DND-41 (cell line): Measurements from ENCODE around the gene DACT3.

Experiments
- ATAC-seq: fragments of 200-7000 bp; cut with Tn5 transposase; 3 replicates; pipeline ENCODE4 v1.9.1; 2021; ENCODE audit warnings: low read depth; ENCODE audit not compliant: insufficient read depth
- DNase-seq: peaks from one replicate; pipeline ENCODE4 v3.0.0-alpha.2; 2020
- H2AFZ ChIP-seq: 2 replicates; pipeline ENCODE4 v1.6.0; 2012; ENCODE audit warnings: low read depth, low read length
- H3K27ac ChIP-seq: 2 replicates; pipeline ENCODE4 v1.5.1; 2012; ENCODE audit warnings: low read length, inconsistent platforms
- H3K27me3 ChIP-seq: fragments of 200-600 bp; sonication (generic); 2 replicates; pipeline ENCODE4 v1.6.0; 2012; ENCODE audit warnings: low read length, mild to moderate bottlenecking, inconsistent platforms; ENCODE audit not compliant: insufficient read depth, poor library complexity
- H3K36me3 ChIP-seq: 2 replicates; pipeline ENCODE4 v1.5.1; 2012; ENCODE audit warnings: low read length, inconsistent platforms; ENCODE audit not compliant: insufficient read depth
- H3K4me1 ChIP-seq: 2 replicates; pipeline ENCODE4 v1.5.1; 2012; ENCODE audit warnings: mild to moderate bottlenecking, low read length; ENCODE audit not compliant: insufficient read depth
- H3K4me2 ChIP-seq: 2 replicates; pipeline ENCODE4 v1.6.0; 2012; ENCODE audit warnings: mild to moderate bottlenecking, moderate library complexity, low read length, inconsistent platforms; ENCODE audit not compliant: insufficient read depth
- H3K4me3 ChIP-seq, 2 experiments: fragments of 200-600 bp in 1 of 2; shearing (Covaris generic) in 1 of 2; 2 replicates each; pipeline ENCODE4 v1.5.1; 2012 to 2016; ENCODE audit warnings: inconsistent platforms in 2 of 2, low read length in 2 of 2, mild to moderate bottlenecking in 2 of 2, low read depth in 1 of 2, moderate library complexity in 1 of 2
- H3K79me2 ChIP-seq: 2 replicates; pipeline ENCODE4 v1.6.0; 2012; ENCODE audit warnings: low read length, inconsistent platforms; ENCODE audit not compliant: insufficient read depth
- H3K9ac ChIP-seq: 2 replicates; pipeline ENCODE4 v1.6.0; 2012; ENCODE audit warnings: low read depth, mild to moderate bottlenecking, inconsistent platforms, low read length, moderate library complexity
- H3K9me3 ChIP-seq: 2 replicates; pipeline ENCODE4 v1.5.1; 2012; ENCODE audit warnings: low read length, moderate library complexity, mild to moderate bottlenecking, inconsistent platforms; ENCODE audit not compliant: insufficient read depth, severe bottlenecking
- H4K20me1 ChIP-seq: 2 replicates; pipeline ENCODE4 v1.6.0; 2012; ENCODE audit warnings: low read length; ENCODE audit not compliant: insufficient read depth
- CTCF ChIP-seq: IDR thresholded peaks from 2 replicates; pipeline ENCODE4 v1.5.1; 2012; ENCODE audit warnings: borderline replicate concordance, low read length, moderate library complexity, mild to moderate bottlenecking; ENCODE audit not compliant: poor library complexity, severe bottlenecking; ENCODE audit errors: extremely low read depth
- EZH2 ChIP-seq: IDR thresholded peaks from 3 replicates; pipeline ENCODE4 v1.6.1; 2012; ENCODE audit warnings: borderline replicate concordance, low read depth, mild to moderate bottlenecking, moderate library complexity, low read length, inconsistent platforms; ENCODE audit not compliant: severe bottlenecking

DACT3 gene

GRCh38 chr19:46599716-46600373, 61.1 kb downstream of the DACT3 start:
- no peak for DNase-seq
- Histone ChIP-seq H3K27ac (peak overlapping the region; percentile 100), H2AFZ (peak overlapping the region; percentile 95), H3K9me3 (peaks cover 6% of the 10 kb centered on the region), H3K79me2 (peaks cover 37% of the 10 kb centered on the region), H3K4me2 (peak overlapping the region; percentile 64), H3K9ac (peak overlapping the region; percentile 93), H3K36me3 (peaks cover 26% of the 10 kb centered on the region), H3K4me3 (peak overlapping the region; percentile 15 to 72; a peak in 3 of 4 replicates), H3K4me1 (peaks cover 30% of the 10 kb centered on the region), H4K20me1 (peaks cover 29% of the 10 kb centered on the region), H3K27me3 (no peaks in the 10 kb centered on the region)
- no peak for ATAC-seq
- no peak for TF ChIP-seq EZH2
- TF ChIP-seq CTCF = no peak

- Histone ChIP-seq H3K9me3 (peaks cover 6% of the 10 kb centered on the region), H3K36me3 (peaks cover 12% of the 10 kb centered on the region), H4K20me1 (peaks cover 16% of the 10 kb centered on the region), H2AFZ (no peak overlapping the region), H3K9ac (no peak overlapping the region), H3K79me2 (peaks cover 23% of the 10 kb centered on the region), H3K27me3 (no peaks in the 10 kb centered on the region), H3K4me1 (peaks cover 21% of the 10 kb centered on the region), H3K27ac (no peak overlapping the region), H3K4me2 (no peak overlapping the region), H3K4me3 (no peak overlapping the region)
- ATAC-seq (no peak), DNase-seq (no peak)
- no peak for TF ChIP-seq CTCF
- no peak for TF ChIP-seq EZH2
These were observed 62.5 kb downstream of the DACT3 start for GRCh38 chr19:46598372-46598917.
